GM12878 (cell line): Measurements from ENCODE around the gene C11orf98. TPM values are rescaled to one million over a fixed set of nuclear protein-coding genes. Genes with fewer than 3 reads are reported as not detected.

ENCODE experiments used
- ATAC-seq: fragments of 200-7000 bp; cut with Tn5 transposase; 3 replicates; pipeline ENCODE4 v1.9.1; 2020; ENCODE audit warnings: mild to moderate bottlenecking, moderate library complexity
- BruUV-seq: library from RNA; stranded (reverse); fragments of 400-500 nt; replicated peaks from 2 replicates; lab custom pipeline; 2021; lab: Mats Ljungman, UMichigan
- CTCF ChIA-PET: fragments of 300-600 bp; sonication (Branson Sonifier 250); formaldehyde crosslinking; extraction: SDS; loops from one replicate; lab custom pipeline; 2021; ENCODE audit warnings: inconsistent platforms; lab: Yijun Ruan, JAX
- POLR2A ChIA-PET: fragments of 350-600 bp; formaldehyde crosslinking; extraction: SDS; loops from one replicate; lab custom pipeline; 2021; ENCODE audit warnings: inconsistent platforms; lab: Charles Lee
- RAD21 ChIA-PET: fragments of 300-600 bp; sonication (Branson Sonifier 250); formaldehyde crosslinking; loops from one replicate; lab custom pipeline; 2023; ENCODE audit warnings: antibody characterized with exemption; ENCODE audit not compliant: unreplicated experiment; lab: Charles Lee
- SMC1A ChIA-PET: fragments of 300-600 bp; sonication (Branson Sonifier 250); formaldehyde crosslinking; loops from one replicate; lab custom pipeline; 2023; ENCODE audit not compliant: unreplicated experiment, uncharacterized antibody; lab: Charles Lee
- DNase-seq: peaks from one replicate; pipeline ENCODE4 v3.0.0-alpha.2; 2011; ENCODE audit warnings: low read depth, low spot score
- FAIRE-seq: peaks from 3 replicates; lab custom pipeline; 2011; peaks lifted over from hg19 to GRCh38; lab: Jason Lieb, UNC
- H2AFZ ChIP-seq: 2 replicates; pipeline ENCODE4 v1.6.0; 2011; ENCODE audit warnings: low read depth, low read length, control low read depth; ENCODE audit not compliant: control insufficient read depth
- H3K27ac ChIP-seq: 2 replicates; pipeline ENCODE4 v1.5.1; 2011; ENCODE audit warnings: control low read depth; ENCODE audit not compliant: control insufficient read depth, insufficient read depth
- H3K27me3 ChIP-seq, 2 experiments: replicated peaks in 1 of 2; 2 replicates each; pipeline versions ENCODE4 v1.6.0 to v1.6.1; 2011; ENCODE audit warnings: low read length in 1 of 2; ENCODE audit not compliant: control insufficient read depth in 2 of 2, insufficient read depth in 2 of 2
- H3K36me3 ChIP-seq, 2 experiments: 2 replicates each; pipeline ENCODE4 v1.5.1; 2011; ENCODE audit warnings: low read length in 1 of 2; ENCODE audit not compliant: control insufficient read depth in 2 of 2, insufficient read depth in 2 of 2
- H3K4me1 ChIP-seq: 2 replicates; pipeline ENCODE4 v1.6.1; 2011; ENCODE audit warnings: mild to moderate bottlenecking, low read length, moderate library complexity, mixed read lengths; ENCODE audit not compliant: control insufficient read depth, insufficient read depth
- H3K4me2 ChIP-seq: 2 replicates; pipeline ENCODE4 v1.6.0; 2011; ENCODE audit warnings: control low read depth; ENCODE audit not compliant: control insufficient read depth, insufficient read depth
- H3K4me3 ChIP-seq: fragments of 200-600 bp; sonication (generic); 2 replicates; pipeline ENCODE4 v1.5.1; 2016
- H3K79me2 ChIP-seq: 2 replicates; pipeline ENCODE4 v1.6.0; 2011; ENCODE audit warnings: low read length; ENCODE audit not compliant: control insufficient read depth, insufficient read depth
- H3K9ac ChIP-seq: 2 replicates; pipeline ENCODE4 v1.8.0; 2011; ENCODE audit warnings: low read length, control low read depth, mixed read lengths; ENCODE audit not compliant: control insufficient read depth, insufficient read depth
- H3K9me3 ChIP-seq: replicated peaks from 3 replicates; pipeline ENCODE4 v1.5.1; 2011; ENCODE audit warnings: mild to moderate bottlenecking, low read length; ENCODE audit not compliant: control insufficient read depth, insufficient read depth
- H4K20me1 ChIP-seq: 2 replicates; pipeline ENCODE4 v1.6.0; 2011; ENCODE audit not compliant: control insufficient read depth, insufficient read depth
- CBFB ChIP-seq: IDR thresholded peaks from 2 replicates; pipeline ENCODE4 v1.6.1; 2016; ENCODE audit warnings: antibody characterized with exemption, low read depth
- GATAD2B ChIP-seq: fragments of 450-650 bp; conservative IDR thresholded peaks from 2 replicates; pipeline ENCODE4 v1.6.1; 2017; ENCODE audit warnings: low read depth, mild to moderate bottlenecking, moderate library complexity
- POLR2A ChIP-seq: IDR thresholded peaks from 2 replicates; pipeline ENCODE4 v1.6.1; 2011; ENCODE audit warnings: low read depth, mild to moderate bottlenecking, low read length
- RB1 ChIP-seq: fragments of 450-650 bp; formaldehyde crosslinking; IDR thresholded peaks from 2 replicates; pipeline ENCODE4 v1.6.1; 2017; ENCODE audit warnings: mild to moderate bottlenecking, borderline replicate concordance
- RCOR1 ChIP-seq: conservative IDR thresholded peaks from 2 replicates; pipeline ENCODE4 v1.6.1; 2012; ENCODE audit warnings: low read depth, low read length, improper control_type of control experiment
- RELA ChIP-seq: fragments of 450-650 bp; IDR thresholded peaks from 2 replicates; pipeline ENCODE4 v1.8.0; 2014; ENCODE audit warnings: borderline replicate concordance; ENCODE audit not compliant: partially characterized antibody
- WGBS: methylation state at CpG from one replicate; pipeline ENCODE4 v1.1.6; 2016; ENCODE audit warnings: low lambda C conversion rate; ENCODE audit not compliant: insufficient replicate concordance, insufficient coverage; ENCODE audit errors: missing lambda C conversion rate; 5-methylcytosine and 5-hydroxymethylcytosine counted together
- in situ Hi-C: fragments of 300-500 bp; cut with MboI; formaldehyde crosslinking; loops from 9 replicates; pipeline ENCODE4 v1.14.3; 2018; ENCODE audit warnings: mixed read lengths
- intact Hi-C: fragments of 100-400 bp; cut with micrococcal nuclease; formaldehyde crosslinking; loops from one replicate; pipeline ENCODE4 v1.14.2; 2022; ENCODE audit not compliant: unreplicated experiment
- polyA plus RNA-seq, 11 experiments: library from polyadenylated mRNA; depleted of rRNA in 4 of 11; unstranded in 6 of 11; stranded (reverse) in 5 of 11; fragments of >200 nt; fragmentation: Nextera tagmentation in 4 of 11; fragmentation: Illumina TruSeq in 1 of 11; extraction: Ambion mirVana in 4 of 11; extraction: Trizol in 1 of 11; gene quantifications; 1 replicate in 1 of 11; 2 replicates in 10 of 11; pipeline versions ENCODE4 v1.2.1 to v1.2.3, GENCODE V29; 2011 to 2016; ENCODE audit warnings: inconsistent platforms in 2 of 11, missing spikeins in 2 of 11, low read depth in 1 of 11
- small RNA-seq: library from RNA; depleted of rRNA; stranded (forward); fragments of <200 nt; gene quantifications from one replicate; pipeline ENCODE3, GENCODE V24; 2014
- total RNA-seq, 4 experiments: library from RNA; depleted of rRNA in 3 of 4; stranded (reverse); fragments of >200 nt in 3 of 4; fragmentation: Illumina TruSeq in 1 of 4; extraction: Trizol in 1 of 4; gene quantifications; 2 replicates each; pipeline versions ENCODE4 v1.2.1 to v1.2.3, GENCODE V29; 2013 to 2021

The C11orf98 gene
- total and polyA plus RNA-seq, 10 of the 15 experiments (the other 5 are each of a cell fraction or from before 2014, with no cell fraction given), result 62.5 to 270 (median 162) TPM

DNA sequence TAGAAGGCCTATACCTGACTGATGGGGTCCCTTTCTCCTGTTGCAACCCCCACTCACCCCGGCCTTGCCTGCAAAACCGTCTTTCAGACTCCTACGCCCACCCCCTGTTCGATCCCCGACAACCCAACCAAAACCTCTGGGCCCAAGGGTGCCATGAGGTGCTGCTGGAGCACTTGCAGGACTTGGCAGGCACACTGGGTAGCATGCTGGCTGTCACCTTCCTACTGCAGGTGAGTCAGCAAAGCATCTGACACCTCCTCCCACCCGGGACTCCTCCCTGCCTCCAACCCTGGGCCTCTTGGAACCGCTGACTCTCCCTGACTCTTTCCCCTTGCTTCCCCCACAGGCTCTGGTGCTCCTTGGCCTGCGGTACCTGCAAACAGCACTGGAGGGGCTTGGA lies 50.7 kb downstream of the C11orf98 start:
- peaks cover 16% of the 10 kb centered on the region for H3K79me2 ChIP-seq
- no peak for ATAC-seq
- ChIA-PET SMC1A (no interaction called here), CTCF (no interaction called here), POLR2A (interaction anchor here (0.8 kb wide), 1 partner anchor 23 kb away, joined by 3 read pairs; the partner anchor contains the start of gene TUT1), RAD21 (interaction anchor here (1.7 kb wide), 1 partner anchor 8 kb away, joined by 6 read pairs; the partner anchor contains the start of gene B3GAT3)
- H3K27ac ChIP-seq, result no peak overlapping the region
- FAIRE-seq, result no peak
- intact Hi-C loops (loop anchor here (5.0 kb wide), 1 partner anchor 58 kb away; the partner anchor contains the start of genes LBHD1 and UQCC3), in situ Hi-C loops (no loop called here)
- no peak overlapping the region for H3K4me3 ChIP-seq
- H4K20me1 ChIP-seq, result no peaks in the 10 kb centered on the region
- H2AFZ ChIP-seq, result no peak overlapping the region
- H3K27me3 ChIP-seq, result no peaks in the 10 kb centered on the region
- H3K9ac ChIP-seq, result no peak overlapping the region
- H3K9me3 ChIP-seq, result no peaks in the 10 kb centered on the region
- 93% methylated on average over 8 of the region's 8 CpGs for WGBS
- H3K4me1 ChIP-seq, result peaks cover 8% of the 10 kb centered on the region
- no TSS peak for BruUV-seq
- no peak overlapping the region for H3K4me2 ChIP-seq
- TF ChIP-seq POLR2A (peak; percentile 52), CBFB (no peak)
- TF ChIP-seq, all 136 proteins: peak for 1
- DNase-seq, result no peak
- no peaks in the 10 kb centered on the region; a peak in 2 of 4 replicates for H3K36me3 ChIP-seq

DNA sequence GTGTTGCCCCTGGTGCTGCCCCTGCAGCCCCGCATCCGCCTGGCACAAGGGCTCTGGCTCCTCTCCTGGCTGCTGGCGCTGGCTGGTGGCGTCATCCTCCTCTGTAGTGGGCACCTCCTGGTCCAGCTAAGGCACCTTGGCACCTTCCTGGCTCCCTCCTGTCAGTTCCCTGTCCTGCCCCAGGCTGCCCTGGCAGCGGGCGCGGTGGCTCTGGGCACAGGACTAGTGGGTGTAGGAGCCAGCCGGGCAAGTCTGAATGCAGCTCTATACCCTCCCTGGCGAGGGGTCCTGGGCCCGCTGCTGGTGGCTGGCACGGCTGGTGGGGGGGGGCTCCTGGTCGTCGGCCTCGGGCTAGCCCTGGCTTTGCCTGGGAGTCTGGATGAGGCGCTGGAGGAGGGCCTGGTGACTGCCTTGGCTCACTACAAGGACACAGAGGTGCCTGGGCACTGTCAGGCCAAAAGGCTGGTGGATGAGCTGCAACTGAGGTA lies 51.7 kb downstream of the C11orf98 start:
- ChIA-PET CTCF (no interaction called here), RAD21 (interaction anchor here (1.7 kb wide), 1 partner anchor 9 kb away, joined by 6 read pairs; the partner anchor contains the start of gene B3GAT3), POLR2A (interaction anchor here (0.8 to 1.3 kb wide), 2 partner anchors 8 to 22 kb away, joined by 3 to 12 read pairs; partner anchors contain the start of genes B3GAT3 and TUT1)
- Histone ChIP-seq H3K27me3 (no peaks in the 10 kb centered on the region), H3K27ac (no peak overlapping the region), H3K4me3 (no peak overlapping the region), H3K9ac (no peak overlapping the region), H3K4me1 (peaks cover 8% of the 10 kb centered on the region), H3K36me3 (no peaks in the 10 kb centered on the region; a peak in 2 of 4 replicates)
- DNase-seq (no peak), FAIRE-seq (no peak), ATAC-seq (no peak)
- in situ Hi-C loops, result no loop called here
- no peak for TF ChIP-seq RCOR1
- TF ChIP-seq RB1, result no peak
- no peak for TF ChIP-seq RELA
- peak; percentile 33; the same call in 1 of the 2 replicates for TF ChIP-seq GATAD2B
- TF ChIP-seq, all 136 proteins: peak for 1
- BruUV-seq, result no TSS peak
- H3K9me3 ChIP-seq, result no peaks in the 10 kb centered on the region
- no peak overlapping the region for H3K4me2 ChIP-seq
- SMC1A ChIA-PET, result interaction anchor here (0.9 kb wide), 1 partner anchor 42 kb away, joined by 3 read pairs; no protein-coding TSS in a partner anchor
- peaks cover 16% of the 10 kb centered on the region for H3K79me2 ChIP-seq
- H4K20me1 ChIP-seq, result no peaks in the 10 kb centered on the region
- WGBS, result 73% methylated on average over 13 of the region's 15 CpGs
- H2AFZ ChIP-seq, result no peak overlapping the region
- intact Hi-C loops, result loop anchor here (5.0 kb wide), 1 partner anchor 59 kb away; the partner anchor contains the start of genes LBHD1 and UQCC3

Small RNA genes within 50 kb of the gene (small RNA-seq; reads per million reads assigned to genes)
- gene SNORA57, result not detected

Other genes with a start within 250 kb of the C11orf98 start
Only the 7 nearest of the 29 such genes appear.
- 95.9 and 98.9 TPM in 2 replicates for gene GANAB, start 18.6 kb downstream of the C11orf98 start, total RNA-seq (2014; rRNA removed)
- 73.2 and 76.7 TPM in 2 replicates for gene GANAB, start 18.6 kb downstream of the C11orf98 start, total RNA-seq (2014; rRNA removed; fragmentation: Illumina TruSeq; extraction: Trizol)
- gene GANAB, start 18.6 kb downstream of the C11orf98 start, total RNA-seq (2021), result 161 and 175 TPM in 2 replicates
- gene GANAB, start 18.6 kb downstream of the C11orf98 start, polyA plus RNA-seq (2011; rRNA removed), result 93.6 and 153 TPM in 2 replicates
- gene GANAB, start 18.6 kb downstream of the C11orf98 start, polyA plus RNA-seq (2014; fragmentation: Illumina TruSeq; extraction: Trizol), result 134 and 140 TPM in 2 replicates
- 1 to 10 TPM; 4.5 to 6.4 TPM for gene GANAB, start 18.6 kb downstream of the C11orf98 start, polyA plus RNA-seq (2014; fragmentation: Nextera tagmentation; extraction: Ambion mirVana)
- 103 and 117 TPM in 2 replicates for gene GANAB, start 18.6 kb downstream of the C11orf98 start, polyA plus RNA-seq (2014; rRNA removed)
- gene GANAB, start 18.6 kb downstream of the C11orf98 start, polyA plus RNA-seq (2016; fragmentation: Nextera tagmentation; extraction: Ambion mirVana), result 100 to 1,000 TPM; 102 to 107 TPM
- gene INTS5, start 11.9 kb downstream of the C11orf98 start, total RNA-seq (2014; rRNA removed), result 17.3 and 19.7 TPM in 2 replicates
- gene INTS5, start 11.9 kb downstream of the C11orf98 start, total RNA-seq (2014; rRNA removed; fragmentation: Illumina TruSeq; extraction: Trizol), result 6.4 and 7.6 TPM in 2 replicates
- gene INTS5, start 11.9 kb downstream of the C11orf98 start, total RNA-seq (2021), result 31.8 and 35.1 TPM in 2 replicates
- gene INTS5, start 11.9 kb downstream of the C11orf98 start, polyA plus RNA-seq (2011; rRNA removed), result 2.5 and 7.9 TPM in 2 replicates
- gene INTS5, start 11.9 kb downstream of the C11orf98 start, polyA plus RNA-seq (2014; fragmentation: Illumina TruSeq; extraction: Trizol), result 4.7 and 11.8 TPM in 2 replicates
- gene INTS5, start 11.9 kb downstream of the C11orf98 start, polyA plus RNA-seq (2014; fragmentation: Nextera tagmentation; extraction: Ambion mirVana), result 1 to 10 TPM in 1 of 2 experiments, under 1 TPM in 1; 0.34 to 1.4 TPM
- gene INTS5, start 11.9 kb downstream of the C11orf98 start, polyA plus RNA-seq (2014; rRNA removed), result 15.7 and 17.2 TPM in 2 replicates
- gene INTS5, start 11.9 kb downstream of the C11orf98 start, polyA plus RNA-seq (2016; fragmentation: Nextera tagmentation; extraction: Ambion mirVana), result 10 to 100 TPM; 30.2 to 35.1 TPM
- 20.3 and 27.5 TPM in 2 replicates for gene CSKMT, start 102 bp upstream of the C11orf98 start, total RNA-seq (2014; rRNA removed)
- 197 and 213 TPM in 2 replicates for gene CSKMT, start 102 bp upstream of the C11orf98 start, total RNA-seq (2014; rRNA removed; fragmentation: Illumina TruSeq; extraction: Trizol)
- gene CSKMT, start 102 bp upstream of the C11orf98 start, total RNA-seq (2021), result 56.8 and 61.3 TPM in 2 replicates
- gene CSKMT, start 102 bp upstream of the C11orf98 start, polyA plus RNA-seq (2011; rRNA removed), result 2.8 and 7.0 TPM in 2 replicates
- 2.9 and 8.6 TPM in 2 replicates for gene CSKMT, start 102 bp upstream of the C11orf98 start, polyA plus RNA-seq (2014; fragmentation: Illumina TruSeq; extraction: Trizol)
- 10 to 100 TPM; 17.0 to 20.4 TPM for gene CSKMT, start 102 bp upstream of the C11orf98 start, polyA plus RNA-seq (2014; fragmentation: Nextera tagmentation; extraction: Ambion mirVana)
- 22.8 and 28.0 TPM in 2 replicates for gene CSKMT, start 102 bp upstream of the C11orf98 start, polyA plus RNA-seq (2014; rRNA removed)
- 10 to 100 TPM; 18.3 to 23.6 TPM for gene CSKMT, start 102 bp upstream of the C11orf98 start, polyA plus RNA-seq (2016; fragmentation: Nextera tagmentation; extraction: Ambion mirVana)
- 16.3 and 18.2 TPM in 2 replicates for gene UQCC3, start 6.5 kb upstream of the C11orf98 start, total RNA-seq (2014; rRNA removed)
- 3.6 and 4.6 TPM in 2 replicates for gene UQCC3, start 6.5 kb upstream of the C11orf98 start, total RNA-seq (2014; rRNA removed; fragmentation: Illumina TruSeq; extraction: Trizol)
- 9.4 and 10.5 TPM in 2 replicates for gene UQCC3, start 6.5 kb upstream of the C11orf98 start, total RNA-seq (2021)
- gene UQCC3, start 6.5 kb upstream of the C11orf98 start, polyA plus RNA-seq (2011; rRNA removed), result 2.6 and 5.9 TPM in 2 replicates
- 0.35 and 1.3 TPM in 2 replicates for gene UQCC3, start 6.5 kb upstream of the C11orf98 start, polyA plus RNA-seq (2014; fragmentation: Illumina TruSeq; extraction: Trizol)
- 1 to 10 TPM; 2.0 to 4.6 TPM for gene UQCC3, start 6.5 kb upstream of the C11orf98 start, polyA plus RNA-seq (2014; fragmentation: Nextera tagmentation; extraction: Ambion mirVana)
- gene UQCC3, start 6.5 kb upstream of the C11orf98 start, polyA plus RNA-seq (2014; rRNA removed), result 15.5 and 21.4 TPM in 2 replicates
- gene UQCC3, start 6.5 kb upstream of the C11orf98 start, polyA plus RNA-seq (2016; fragmentation: Nextera tagmentation; extraction: Ambion mirVana), result 10 to 100 TPM; 18.1 to 20.5 TPM
- 8.1 and 9.4 TPM in 2 replicates for gene LBHD1, start 7.1 kb upstream of the C11orf98 start, total RNA-seq (2014; rRNA removed)
- gene LBHD1, start 7.1 kb upstream of the C11orf98 start, total RNA-seq (2014; rRNA removed; fragmentation: Illumina TruSeq; extraction: Trizol), result 7.6 and 8.7 TPM in 2 replicates
- gene LBHD1, start 7.1 kb upstream of the C11orf98 start, total RNA-seq (2021), result 12.0 and 12.6 TPM in 2 replicates
- gene LBHD1, start 7.1 kb upstream of the C11orf98 start, polyA plus RNA-seq (2011; rRNA removed), result 6.0 and 6.2 TPM in 2 replicates
- gene LBHD1, start 7.1 kb upstream of the C11orf98 start, polyA plus RNA-seq (2014; fragmentation: Illumina TruSeq; extraction: Trizol), result 7.2 and 8.7 TPM in 2 replicates
- gene LBHD1, start 7.1 kb upstream of the C11orf98 start, polyA plus RNA-seq (2014; fragmentation: Nextera tagmentation; extraction: Ambion mirVana), result 1 to 10 TPM in 1 of 2 experiments, under 1 TPM in 1; 0.79 to 2.4 TPM
- gene LBHD1, start 7.1 kb upstream of the C11orf98 start, polyA plus RNA-seq (2014; rRNA removed), result 11.0 and 12.0 TPM in 2 replicates
- gene LBHD1, start 7.1 kb upstream of the C11orf98 start, polyA plus RNA-seq (2016; fragmentation: Nextera tagmentation; extraction: Ambion mirVana), result 1 to 10 TPM; 5.8 to 7.6 TPM
- 119 and 120 TPM in 2 replicates for gene UBXN1, start 13.9 kb upstream of the C11orf98 start, total RNA-seq (2014; rRNA removed)
- 93.7 and 105 TPM in 2 replicates for gene UBXN1, start 13.9 kb upstream of the C11orf98 start, total RNA-seq (2014; rRNA removed; fragmentation: Illumina TruSeq; extraction: Trizol)
- gene UBXN1, start 13.9 kb upstream of the C11orf98 start, total RNA-seq (2021), result 122 and 127 TPM in 2 replicates
- gene UBXN1, start 13.9 kb upstream of the C11orf98 start, polyA plus RNA-seq (2011; rRNA removed), result 49.2 and 70.8 TPM in 2 replicates
- gene UBXN1, start 13.9 kb upstream of the C11orf98 start, polyA plus RNA-seq (2014; fragmentation: Illumina TruSeq; extraction: Trizol), result 52.0 and 117 TPM in 2 replicates
- 10 to 100 TPM in 1 of 2 experiments, 1 to 10 TPM in 1; 7.0 to 20.7 TPM for gene UBXN1, start 13.9 kb upstream of the C11orf98 start, polyA plus RNA-seq (2014; fragmentation: Nextera tagmentation; extraction: Ambion mirVana)
- 162 and 173 TPM in 2 replicates for gene UBXN1, start 13.9 kb upstream of the C11orf98 start, polyA plus RNA-seq (2014; rRNA removed)
- gene UBXN1, start 13.9 kb upstream of the C11orf98 start, polyA plus RNA-seq (2016; fragmentation: Nextera tagmentation; extraction: Ambion mirVana), result 100 to 1,000 TPM; 101 to 108 TPM
- gene LRRN4CL, start 24.3 kb upstream of the C11orf98 start, total RNA-seq (2014; rRNA removed), result 0.05 and 0.06 TPM in 2 replicates
- gene LRRN4CL, start 24.3 kb upstream of the C11orf98 start, total RNA-seq (2014; rRNA removed; fragmentation: Illumina TruSeq; extraction: Trizol), result not detected in 2 replicates
- not detected in 2 replicates for gene LRRN4CL, start 24.3 kb upstream of the C11orf98 start, total RNA-seq (2021)
- gene LRRN4CL, start 24.3 kb upstream of the C11orf98 start, polyA plus RNA-seq (2011; rRNA removed), result not detected in 2 replicates
- 0.01 TPM in 1 of 2 replicates, not detected in the other for gene LRRN4CL, start 24.3 kb upstream of the C11orf98 start, polyA plus RNA-seq (2014; fragmentation: Illumina TruSeq; extraction: Trizol)
- not detected for gene LRRN4CL, start 24.3 kb upstream of the C11orf98 start, polyA plus RNA-seq (2014; fragmentation: Nextera tagmentation; extraction: Ambion mirVana)
- not detected in 2 replicates for gene LRRN4CL, start 24.3 kb upstream of the C11orf98 start, polyA plus RNA-seq (2014; rRNA removed)
- gene LRRN4CL, start 24.3 kb upstream of the C11orf98 start, polyA plus RNA-seq (2016; fragmentation: Nextera tagmentation; extraction: Ambion mirVana), result not detected